ENCODE data around the gene ZNF836. TPM values are rescaled to one million over a fixed set of nuclear protein-coding genes. Genes with fewer than 3 reads are reported as not detected.

ZNF836 gene
- total and polyA plus RNA-seq, 2 of the 13 experiments (the other 11 are each of a cell fraction or from before 2014, with no cell fraction given) = 1.6 to 5.3 TPM

DNA sequence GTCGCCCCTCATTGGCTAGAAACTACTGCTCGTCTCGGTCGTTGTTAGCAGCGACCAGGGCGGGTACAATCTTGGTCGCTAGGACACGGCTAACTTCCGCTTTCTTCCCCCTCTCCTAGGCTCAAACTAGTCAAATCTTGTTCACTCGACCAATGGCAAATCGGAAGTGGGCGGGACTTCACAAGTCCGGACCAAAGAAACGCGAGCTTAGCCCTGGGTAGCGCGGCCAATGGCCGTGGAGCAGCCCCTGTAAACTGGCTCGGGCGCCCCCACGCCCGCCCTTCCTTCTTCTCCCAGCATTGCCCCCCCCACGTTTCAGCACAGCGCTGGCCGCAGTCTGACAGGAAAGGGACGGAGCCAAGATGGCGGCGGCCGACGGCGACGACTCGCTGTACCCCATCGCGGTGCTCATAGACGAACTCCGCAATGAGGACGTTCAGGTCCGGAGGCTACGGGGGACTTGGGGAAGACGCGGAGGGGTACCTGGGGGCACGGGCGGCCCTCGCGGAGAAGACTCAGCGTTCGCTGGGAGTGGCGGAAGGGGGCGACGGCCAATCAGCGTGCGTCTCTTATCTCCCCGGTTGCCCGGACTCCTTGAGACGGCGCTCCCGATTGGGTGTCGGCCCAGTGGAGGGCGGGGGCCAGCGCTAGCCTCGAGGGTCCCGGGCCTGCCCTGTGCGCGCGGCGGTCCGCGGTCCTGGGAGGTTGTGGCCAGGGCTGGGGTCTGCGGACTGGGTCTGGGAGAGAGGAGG, 18.5 kb upstream of the ZNF836 start, which contains the start of gene PPP2R1A (continued):
- TF ChIP-seq, protein P1, sequence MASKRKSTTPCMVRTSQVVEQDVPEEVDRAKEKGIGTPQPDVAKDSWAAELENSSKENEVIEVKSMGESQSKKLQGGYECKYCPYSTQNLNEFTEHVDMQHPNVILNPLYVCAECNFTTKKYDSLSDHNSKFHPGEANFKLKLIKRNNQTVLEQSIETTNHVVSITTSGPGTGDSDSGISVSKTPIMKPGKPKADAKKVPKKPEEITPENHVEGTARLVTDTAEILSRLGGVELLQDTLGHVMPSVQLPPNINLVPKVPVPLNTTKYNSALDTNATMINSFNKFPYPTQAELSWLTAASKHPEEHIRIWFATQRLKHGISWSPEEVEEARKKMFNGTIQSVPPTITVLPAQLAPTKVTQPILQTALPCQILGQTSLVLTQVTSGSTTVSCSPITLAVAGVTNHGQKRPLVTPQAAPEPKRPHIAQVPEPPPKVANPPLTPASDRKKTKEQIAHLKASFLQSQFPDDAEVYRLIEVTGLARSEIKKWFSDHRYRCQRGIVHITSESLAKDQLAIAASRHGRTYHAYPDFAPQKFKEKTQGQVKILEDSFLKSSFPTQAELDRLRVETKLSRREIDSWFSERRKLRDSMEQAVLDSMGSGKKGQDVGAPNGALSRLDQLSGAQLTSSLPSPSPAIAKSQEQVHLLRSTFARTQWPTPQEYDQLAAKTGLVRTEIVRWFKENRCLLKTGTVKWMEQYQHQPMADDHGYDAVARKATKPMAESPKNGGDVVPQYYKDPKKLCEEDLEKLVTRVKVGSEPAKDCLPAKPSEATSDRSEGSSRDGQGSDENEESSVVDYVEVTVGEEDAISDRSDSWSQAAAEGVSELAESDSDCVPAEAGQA (IDR thresholded peaks at IDR 0.05; ENCODE audit: low read depth) = peak; percentile 53; the same call in 1 of the 2 replicates
- TF ChIP-seq, protein P1 (CRISPR knock-in tag; IDR thresholded peaks at IDR 0.05; ENCODE audit: borderline replicate concordance) = no peak
- peak; percentile 90; the same call in 1 of the 2 replicates for TF ChIP-seq ZNF230 (CRISPR knock-in tag; IDR thresholded peaks at IDR 0.05)
- TF ChIP-seq, protein P2, sequence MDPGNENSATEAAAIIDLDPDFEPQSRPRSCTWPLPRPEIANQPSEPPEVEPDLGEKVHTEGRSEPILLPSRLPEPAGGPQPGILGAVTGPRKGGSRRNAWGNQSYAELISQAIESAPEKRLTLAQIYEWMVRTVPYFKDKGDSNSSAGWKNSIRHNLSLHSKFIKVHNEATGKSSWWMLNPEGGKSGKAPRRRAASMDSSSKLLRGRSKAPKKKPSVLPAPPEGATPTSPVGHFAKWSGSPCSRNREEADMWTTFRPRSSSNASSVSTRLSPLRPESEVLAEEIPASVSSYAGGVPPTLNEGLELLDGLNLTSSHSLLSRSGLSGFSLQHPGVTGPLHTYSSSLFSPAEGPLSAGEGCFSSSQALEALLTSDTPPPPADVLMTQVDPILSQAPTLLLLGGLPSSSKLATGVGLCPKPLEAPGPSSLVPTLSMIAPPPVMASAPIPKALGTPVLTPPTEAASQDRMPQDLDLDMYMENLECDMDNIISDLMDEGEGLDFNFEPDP (CRISPR knock-in tag; conservative IDR thresholded peaks at IDR 0.05) = 0 out of 2 replicates have a peak, but pooled peaks have one; percentile 25
- TF ChIP-seq, protein P3, sequence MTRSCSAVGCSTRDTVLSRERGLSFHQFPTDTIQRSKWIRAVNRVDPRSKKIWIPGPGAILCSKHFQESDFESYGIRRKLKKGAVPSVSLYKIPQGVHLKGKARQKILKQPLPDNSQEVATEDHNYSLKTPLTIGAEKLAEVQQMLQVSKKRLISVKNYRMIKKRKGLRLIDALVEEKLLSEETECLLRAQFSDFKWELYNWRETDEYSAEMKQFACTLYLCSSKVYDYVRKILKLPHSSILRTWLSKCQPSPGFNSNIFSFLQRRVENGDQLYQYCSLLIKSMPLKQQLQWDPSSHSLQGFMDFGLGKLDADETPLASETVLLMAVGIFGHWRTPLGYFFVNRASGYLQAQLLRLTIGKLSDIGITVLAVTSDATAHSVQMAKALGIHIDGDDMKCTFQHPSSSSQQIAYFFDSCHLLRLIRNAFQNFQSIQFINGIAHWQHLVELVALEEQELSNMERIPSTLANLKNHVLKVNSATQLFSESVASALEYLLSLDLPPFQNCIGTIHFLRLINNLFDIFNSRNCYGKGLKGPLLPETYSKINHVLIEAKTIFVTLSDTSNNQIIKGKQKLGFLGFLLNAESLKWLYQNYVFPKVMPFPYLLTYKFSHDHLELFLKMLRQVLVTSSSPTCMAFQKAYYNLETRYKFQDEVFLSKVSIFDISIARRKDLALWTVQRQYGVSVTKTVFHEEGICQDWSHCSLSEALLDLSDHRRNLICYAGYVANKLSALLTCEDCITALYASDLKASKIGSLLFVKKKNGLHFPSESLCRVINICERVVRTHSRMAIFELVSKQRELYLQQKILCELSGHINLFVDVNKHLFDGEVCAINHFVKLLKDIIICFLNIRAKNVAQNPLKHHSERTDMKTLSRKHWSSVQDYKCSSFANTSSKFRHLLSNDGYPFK (CRISPR knock-in tag; IDR thresholded peaks at IDR 0.05; ENCODE audit: borderline replicate concordance) = peak; percentile 81; the same call in 1 of the 2 replicates
- TF ChIP-seq NFRKB (IDR thresholded peaks at IDR 0.05) = peak; percentile 94
- TF ChIP-seq ZNF616 (CRISPR knock-in tag; IDR thresholded peaks at IDR 0.05; ENCODE audit: low read depth) = peak; percentile 75; the same call in 1 of the 2 replicates
- TF ChIP-seq, protein P4, sequence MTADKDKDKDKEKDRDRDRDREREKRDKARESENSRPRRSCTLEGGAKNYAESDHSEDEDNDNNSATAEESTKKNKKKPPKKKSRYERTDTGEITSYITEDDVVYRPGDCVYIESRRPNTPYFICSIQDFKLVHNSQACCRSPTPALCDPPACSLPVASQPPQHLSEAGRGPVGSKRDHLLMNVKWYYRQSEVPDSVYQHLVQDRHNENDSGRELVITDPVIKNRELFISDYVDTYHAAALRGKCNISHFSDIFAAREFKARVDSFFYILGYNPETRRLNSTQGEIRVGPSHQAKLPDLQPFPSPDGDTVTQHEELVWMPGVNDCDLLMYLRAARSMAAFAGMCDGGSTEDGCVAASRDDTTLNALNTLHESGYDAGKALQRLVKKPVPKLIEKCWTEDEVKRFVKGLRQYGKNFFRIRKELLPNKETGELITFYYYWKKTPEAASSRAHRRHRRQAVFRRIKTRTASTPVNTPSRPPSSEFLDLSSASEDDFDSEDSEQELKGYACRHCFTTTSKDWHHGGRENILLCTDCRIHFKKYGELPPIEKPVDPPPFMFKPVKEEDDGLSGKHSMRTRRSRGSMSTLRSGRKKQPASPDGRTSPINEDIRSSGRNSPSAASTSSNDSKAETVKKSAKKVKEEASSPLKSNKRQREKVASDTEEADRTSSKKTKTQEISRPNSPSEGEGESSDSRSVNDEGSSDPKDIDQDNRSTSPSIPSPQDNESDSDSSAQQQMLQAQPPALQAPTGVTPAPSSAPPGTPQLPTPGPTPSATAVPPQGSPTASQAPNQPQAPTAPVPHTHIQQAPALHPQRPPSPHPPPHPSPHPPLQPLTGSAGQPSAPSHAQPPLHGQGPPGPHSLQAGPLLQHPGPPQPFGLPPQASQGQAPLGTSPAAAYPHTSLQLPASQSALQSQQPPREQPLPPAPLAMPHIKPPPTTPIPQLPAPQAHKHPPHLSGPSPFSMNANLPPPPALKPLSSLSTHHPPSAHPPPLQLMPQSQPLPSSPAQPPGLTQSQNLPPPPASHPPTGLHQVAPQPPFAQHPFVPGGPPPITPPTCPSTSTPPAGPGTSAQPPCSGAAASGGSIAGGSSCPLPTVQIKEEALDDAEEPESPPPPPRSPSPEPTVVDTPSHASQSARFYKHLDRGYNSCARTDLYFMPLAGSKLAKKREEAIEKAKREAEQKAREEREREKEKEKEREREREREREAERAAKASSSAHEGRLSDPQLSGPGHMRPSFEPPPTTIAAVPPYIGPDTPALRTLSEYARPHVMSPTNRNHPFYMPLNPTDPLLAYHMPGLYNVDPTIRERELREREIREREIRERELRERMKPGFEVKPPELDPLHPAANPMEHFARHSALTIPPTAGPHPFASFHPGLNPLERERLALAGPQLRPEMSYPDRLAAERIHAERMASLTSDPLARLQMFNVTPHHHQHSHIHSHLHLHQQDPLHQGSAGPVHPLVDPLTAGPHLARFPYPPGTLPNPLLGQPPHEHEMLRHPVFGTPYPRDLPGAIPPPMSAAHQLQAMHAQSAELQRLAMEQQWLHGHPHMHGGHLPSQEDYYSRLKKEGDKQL (CRISPR knock-in tag; IDR thresholded peaks at IDR 0.05; ENCODE audit: low read depth) = 0 out of 2 replicates have a peak, but pooled peaks have one; percentile 35
- TF ChIP-seq ZNF260 (CRISPR knock-in tag; IDR thresholded peaks at IDR 0.05; ENCODE audit: borderline replicate concordance, low read depth) = 0 out of 2 replicates have a peak, but pooled peaks have one; percentile 29
- TF ChIP-seq ZNF747 (CRISPR knock-in tag; IDR thresholded peaks at IDR 0.05; ENCODE audit: borderline replicate concordance) = peak; percentile 43; the same call in 1 of the 2 replicates
- no peak for TF ChIP-seq ZNF446 (CRISPR knock-in tag; IDR thresholded peaks at IDR 0.05)
- peak; percentile 92 for TF ChIP-seq TAF1 (CRISPR knock-in tag; IDR thresholded peaks at IDR 0.05)

Data from HepG2 (cell line).